A673 (cell line): ENCODE data around the gene PDLIM3. TPM values are rescaled to one million over a fixed set of nuclear protein-coding genes. Genes with fewer than 3 reads are reported as not detected.

ENCODE experiments used
- BruUV-seq: library from RNA; stranded (reverse); fragments of 400-500 nt; replicated peaks from 2 replicates; lab custom pipeline; 2021; lab: Mats Ljungman, UMichigan
- CTCF ChIA-PET: fragments of 300-600 bp; sonication (Branson Sonifier 250); formaldehyde crosslinking; loops from one replicate; lab custom pipeline; 2022; ENCODE audit warnings: antibody characterized with exemption; lab: Charles Lee
- POLR2A ChIA-PET: fragments of 300-600 bp; sonication (Branson Sonifier 250); formaldehyde crosslinking; loops from one replicate; lab custom pipeline; 2022; ENCODE audit warnings: antibody characterized with exemption; ENCODE audit not compliant: low non-redundant PET; lab: Charles Lee
- DNase-seq: peaks from one replicate; pipeline ENCODE4 v3.0.0-alpha.2; 2015; ENCODE audit warnings: low spot score
- H3K27ac ChIP-seq: fragments of 200-600 bp; sonication (generic); 2 replicates; pipeline ENCODE4 v1.5.1; 2016; ENCODE audit warnings: mixed run types, low read depth, mild to moderate bottlenecking, mixed read lengths, antibody characterized with exemption, low read length; ENCODE audit not compliant: poor library complexity, severe bottlenecking
- H3K27me3 ChIP-seq: fragments of 200-600 bp; sonication (generic); replicated peaks from 2 replicates; pipeline ENCODE4 v1.6.1; 2017; ENCODE audit warnings: mixed run types, low read depth, mild to moderate bottlenecking, mixed read lengths, antibody characterized with exemption, low read length; ENCODE audit not compliant: insufficient read depth, poor library complexity
- H3K36me3 ChIP-seq: fragments of 200-600 bp; sonication (generic); 2 replicates; pipeline ENCODE4 v1.6.1; 2016; ENCODE audit warnings: mixed run types, mild to moderate bottlenecking, mixed read lengths, antibody characterized with exemption, low read length; ENCODE audit not compliant: insufficient read depth, poor library complexity, severe bottlenecking
- H3K4me1 ChIP-seq: fragments of 200-600 bp; sonication (generic); 2 replicates; pipeline ENCODE4 v1.6.1; 2017; ENCODE audit warnings: mixed run types, mild to moderate bottlenecking, mixed read lengths, antibody characterized with exemption, low read length; ENCODE audit not compliant: insufficient read depth, poor library complexity, severe bottlenecking
- H3K4me3 ChIP-seq: fragments of 200-600 bp; sonication (generic); 2 replicates; pipeline ENCODE4 v1.5.1; 2016; ENCODE audit warnings: low read depth, mixed run types, mild to moderate bottlenecking, mixed read lengths, low read length; ENCODE audit not compliant: poor library complexity, severe bottlenecking
- H3K9me3 ChIP-seq: fragments of 200-600 bp; sonication (generic); 2 replicates; pipeline ENCODE4 v1.6.1; 2016; ENCODE audit warnings: mixed run types, low read depth, mild to moderate bottlenecking, mixed read lengths, antibody characterized with exemption, low read length; ENCODE audit not compliant: poor library complexity, severe bottlenecking
- EZH2 ChIP-seq: fragments of 200-600 bp; sonication (generic); IDR thresholded peaks from 2 replicates; pipeline ENCODE4 v1.6.1; 2017; ENCODE audit warnings: borderline replicate concordance, low read depth, mild to moderate bottlenecking, mixed read lengths, antibody characterized with exemption, low read length; ENCODE audit not compliant: poor library complexity, severe bottlenecking
- intact Hi-C: fragments of 100-400 bp; cut with micrococcal nuclease; formaldehyde crosslinking; loops from one replicate; pipeline ENCODE4 v1.10.0; 2022; ENCODE audit not compliant: unreplicated experiment
- total RNA-seq: library from RNA; stranded (reverse); gene quantifications from 2 replicates; pipeline ENCODE4 v1.2.3, GENCODE V29; 2021
- TF ChIP-seq, protein P1 (sequence below): fragments of 300-800, 200-600 bp; sonication (generic); conservative IDR thresholded peaks from 2 replicates; pipeline ENCODE4 v1.5.1; 2017; ENCODE audit warnings: low read depth, mild to moderate bottlenecking, antibody characterized with exemption, low read length, moderate library complexity, mixed read lengths

Gene PDLIM3
- total RNA-seq, 1 experiment from 2014 or later = not detected

DNA sequence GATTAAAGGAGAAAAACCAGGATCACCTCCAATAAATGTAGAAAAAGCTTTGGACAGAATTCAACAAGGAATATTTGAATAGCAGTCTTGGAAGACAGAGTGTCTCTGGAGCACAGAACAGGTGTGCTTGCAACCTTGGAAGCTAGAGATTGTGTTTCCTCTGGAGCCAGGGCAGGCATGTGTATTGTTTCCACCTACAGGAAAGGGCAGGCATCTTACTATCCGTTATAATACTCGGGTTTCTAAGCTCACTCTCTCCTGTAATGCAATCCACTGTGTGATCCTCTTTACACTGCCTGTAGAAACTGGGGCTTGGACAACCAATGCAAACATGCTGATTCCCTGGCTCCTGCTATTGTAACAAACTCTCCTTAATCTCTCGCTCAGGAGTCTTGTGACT lies 78.2 kb downstream of the PDLIM3 start:
- no peak overlapping the region for H3K4me3 ChIP-seq
- DNase-seq = no peak
- intact Hi-C loops = no loop called here
- TF ChIP-seq, protein P1, sequence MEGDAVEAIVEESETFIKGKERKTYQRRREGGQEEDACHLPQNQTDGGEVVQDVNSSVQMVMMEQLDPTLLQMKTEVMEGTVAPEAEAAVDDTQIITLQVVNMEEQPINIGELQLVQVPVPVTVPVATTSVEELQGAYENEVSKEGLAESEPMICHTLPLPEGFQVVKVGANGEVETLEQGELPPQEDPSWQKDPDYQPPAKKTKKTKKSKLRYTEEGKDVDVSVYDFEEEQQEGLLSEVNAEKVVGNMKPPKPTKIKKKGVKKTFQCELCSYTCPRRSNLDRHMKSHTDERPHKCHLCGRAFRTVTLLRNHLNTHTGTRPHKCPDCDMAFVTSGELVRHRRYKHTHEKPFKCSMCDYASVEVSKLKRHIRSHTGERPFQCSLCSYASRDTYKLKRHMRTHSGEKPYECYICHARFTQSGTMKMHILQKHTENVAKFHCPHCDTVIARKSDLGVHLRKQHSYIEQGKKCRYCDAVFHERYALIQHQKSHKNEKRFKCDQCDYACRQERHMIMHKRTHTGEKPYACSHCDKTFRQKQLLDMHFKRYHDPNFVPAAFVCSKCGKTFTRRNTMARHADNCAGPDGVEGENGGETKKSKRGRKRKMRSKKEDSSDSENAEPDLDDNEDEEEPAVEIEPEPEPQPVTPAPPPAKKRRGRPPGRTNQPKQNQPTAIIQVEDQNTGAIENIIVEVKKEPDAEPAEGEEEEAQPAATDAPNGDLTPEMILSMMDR = no peak
- no peaks in the 10 kb centered on the region for H3K4me1 ChIP-seq
- POLR2A ChIA-PET = no interaction called here
- no peaks in the 10 kb centered on the region for H3K9me3 ChIP-seq
- peaks cover 26% of the 10 kb centered on the region for H3K27me3 ChIP-seq
- H3K27ac ChIP-seq = no peak overlapping the region
- no peaks in the 10 kb centered on the region for H3K36me3 ChIP-seq
- CTCF ChIA-PET = no interaction called here
- no TSS peak for BruUV-seq

DNA sequence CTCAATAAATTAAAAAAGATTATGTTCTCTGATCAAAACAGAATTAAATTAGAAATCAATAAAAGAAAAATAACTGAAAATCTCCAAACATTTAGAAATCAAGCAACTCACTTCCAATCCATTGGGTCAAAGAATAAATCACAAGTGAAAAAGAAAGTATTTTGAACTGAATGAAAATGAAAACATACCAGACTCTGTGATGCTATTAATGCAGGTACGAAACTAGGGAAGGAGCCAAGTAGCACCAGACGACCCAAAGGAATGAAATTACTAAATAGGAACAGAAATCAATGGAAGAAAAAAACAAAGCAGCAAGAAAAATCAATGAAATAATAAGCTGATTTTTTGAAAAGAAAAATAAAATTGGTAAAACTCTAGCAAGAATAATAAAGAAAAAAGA lies 79.2 kb downstream of the PDLIM3 start:
- Histone ChIP-seq H3K4me1 (no peaks in the 10 kb centered on the region), H3K36me3 (no peaks in the 10 kb centered on the region), H3K27me3 (peaks cover 26% of the 10 kb centered on the region), H3K9me3 (no peaks in the 10 kb centered on the region), H3K27ac (no peak overlapping the region), H3K4me3 (no peak overlapping the region)
- intact Hi-C loops = no loop called here
- TF ChIP-seq, protein P1 = no peak
- no peak for TF ChIP-seq EZH2
- ChIA-PET POLR2A (no interaction called here), CTCF (no interaction called here)
- no peak for DNase-seq
- BruUV-seq = no TSS peak

Other genes starting within 250 kb of the PDLIM3 start
- 0.19 TPM in 1 of 2 replicates, not detected in the other for gene LRP2BP, start 139.6 kb downstream of the PDLIM3 start, total RNA-seq
- 0.72 TPM in 1 of 2 replicates, not detected in the other for gene ANKRD37, start 138.7 kb downstream of the PDLIM3 start, total RNA-seq
- gene UFSP2, start 109.5 kb downstream of the PDLIM3 start, total RNA-seq = 22.3 and 23.4 TPM in 2 replicates
- gene CCDC110, start 63.8 kb downstream of the PDLIM3 start, total RNA-seq = 0.50 TPM in 1 of 2 replicates, not detected in the other